HepG2 (cell line): ENCODE data around the gene ACSS2. TPM values are rescaled to one million over a fixed set of nuclear protein-coding genes. Genes with fewer than 3 reads are reported as not detected.

Experiments used
- AGO1 ChIP-seq: fragments of 200-400 bp; formaldehyde crosslinking; IDR thresholded peaks from 2 replicates; pipeline ENCODE4 v1.6.1; 2017; ENCODE audit warnings: mild to moderate bottlenecking, low read depth, low read length, moderate library complexity; ENCODE audit not compliant: poor library complexity, severe bottlenecking
- ATM ChIP-seq: fragments of 450-650 bp; IDR thresholded peaks from 2 replicates; pipeline ENCODE4 v1.7.1; 2017; ENCODE audit warnings: mild to moderate bottlenecking, borderline replicate concordance
- CHD2 ChIP-seq: IDR thresholded peaks from 2 replicates; pipeline ENCODE4 v1.6.1; 2011; ENCODE audit warnings: low read depth, low read length, improper control_type of control experiment
- KLF12 ChIP-seq: sonication (generic); formaldehyde crosslinking; IDR thresholded peaks from 2 replicates; pipeline ENCODE4 v1.4.0; 2020; ENCODE audit warnings: missing genetic modification reagents, borderline replicate concordance
- NCOA5 ChIP-seq: sonication (generic); formaldehyde crosslinking; IDR thresholded peaks from 2 replicates; pipeline ENCODE4 v1.4.0; 2020; ENCODE audit warnings: missing genetic modification reagents
- SOX6 ChIP-seq, 2 experiments: fragments of 450-650 bp in 1 of 2; sonication (generic) in 1 of 2; formaldehyde crosslinking in 1 of 2; IDR thresholded peaks; 2 replicates each; pipeline versions ENCODE4 v1.4.0 to v1.6.1; 2017 to 2020; ENCODE audit warnings: antibody characterized with exemption in 1 of 2, mild to moderate bottlenecking in 1 of 2, missing genetic modification reagents in 1 of 2
- ZBTB38 ChIP-seq: sonication (generic); formaldehyde crosslinking; IDR thresholded peaks from 2 replicates; pipeline ENCODE4 v1.5.1; 2020; ENCODE audit warnings: mild to moderate bottlenecking, missing genetic modification reagents
- ZFP36 ChIP-seq: fragments of 150-350 bp; IDR thresholded peaks from 2 replicates; pipeline ENCODE4 v1.6.1; 2018; ENCODE audit warnings: borderline replicate concordance, low read length, low read depth; ENCODE audit not compliant: partially characterized antibody
- ZNF232 ChIP-seq: sonication (generic); formaldehyde crosslinking; IDR thresholded peaks from 2 replicates; pipeline ENCODE4 v1.4.0; 2020; ENCODE audit warnings: missing genetic modification reagents, borderline replicate concordance
- ZNF253 ChIP-seq: sonication (generic); formaldehyde crosslinking; IDR thresholded peaks from 2 replicates; pipeline ENCODE4 v1.8.0; 2022; ENCODE audit warnings: mild to moderate bottlenecking, missing genetic modification reagents, borderline replicate concordance
- ZNF296 ChIP-seq: sonication (generic); formaldehyde crosslinking; conservative IDR thresholded peaks from 2 replicates; pipeline ENCODE4 v1.5.0; 2020; ENCODE audit warnings: mild to moderate bottlenecking, missing genetic modification reagents
- polyA plus RNA-seq, 8 experiments: library from polyadenylated mRNA; depleted of rRNA in 3 of 8; stranded (reverse) in 7 of 8; unstranded in 1 of 8; fragments of >200 nt; fragmentation: Illumina TruSeq in 4 of 8; extraction: Trizol in 4 of 8; gene quantifications; 2 replicates each; pipeline versions ENCODE4 v1.2.1 to v1.2.3, GENCODE V29; 2011 to 2016; ENCODE audit warnings: low read depth in 4 of 8, missing spikeins in 1 of 8, mixed read lengths in 1 of 8; ENCODE audit not compliant: insufficient read depth in 1 of 8
- total RNA-seq, 5 experiments: library from RNA; depleted of rRNA; stranded (reverse); fragments of >200 nt; fragmentation: Illumina TruSeq; extraction: Trizol; gene quantifications; 2 replicates each; pipeline ENCODE4 v1.2.3, GENCODE V29; 2016; ENCODE audit warnings: low read depth in 1 of 5
- TF ChIP-seq, protein P1 (sequence below): sonication (generic); formaldehyde crosslinking; IDR thresholded peaks from 2 replicates; pipeline ENCODE4 v1.4.0; 2020; ENCODE audit warnings: missing genetic modification reagents, borderline replicate concordance
- TF ChIP-seq, protein P2 (sequence below), 2 experiments: fragments of 450-650 bp in 1 of 2; sonication (generic) in 1 of 2; formaldehyde crosslinking in 1 of 2; IDR thresholded peaks; 2 replicates each; pipeline versions ENCODE4 v1.6.1 to v1.8.0; 2016 to 2022; ENCODE audit warnings: antibody characterized with exemption in 1 of 2, mild to moderate bottlenecking in 1 of 2, missing genetic modification reagents in 1 of 2
- TF ChIP-seq, protein P3 (sequence below): sonication (generic); formaldehyde crosslinking; conservative IDR thresholded peaks from 2 replicates; pipeline ENCODE4 v1.8.1; 2023; ENCODE audit warnings: missing genetic modification reagents

ACSS2 gene
- total and polyA plus RNA-seq, 2 of the 13 experiments (the other 11 are each of a cell fraction or from before 2014, with no cell fraction given) = 72.8 to 89.7 TPM

DNA sequence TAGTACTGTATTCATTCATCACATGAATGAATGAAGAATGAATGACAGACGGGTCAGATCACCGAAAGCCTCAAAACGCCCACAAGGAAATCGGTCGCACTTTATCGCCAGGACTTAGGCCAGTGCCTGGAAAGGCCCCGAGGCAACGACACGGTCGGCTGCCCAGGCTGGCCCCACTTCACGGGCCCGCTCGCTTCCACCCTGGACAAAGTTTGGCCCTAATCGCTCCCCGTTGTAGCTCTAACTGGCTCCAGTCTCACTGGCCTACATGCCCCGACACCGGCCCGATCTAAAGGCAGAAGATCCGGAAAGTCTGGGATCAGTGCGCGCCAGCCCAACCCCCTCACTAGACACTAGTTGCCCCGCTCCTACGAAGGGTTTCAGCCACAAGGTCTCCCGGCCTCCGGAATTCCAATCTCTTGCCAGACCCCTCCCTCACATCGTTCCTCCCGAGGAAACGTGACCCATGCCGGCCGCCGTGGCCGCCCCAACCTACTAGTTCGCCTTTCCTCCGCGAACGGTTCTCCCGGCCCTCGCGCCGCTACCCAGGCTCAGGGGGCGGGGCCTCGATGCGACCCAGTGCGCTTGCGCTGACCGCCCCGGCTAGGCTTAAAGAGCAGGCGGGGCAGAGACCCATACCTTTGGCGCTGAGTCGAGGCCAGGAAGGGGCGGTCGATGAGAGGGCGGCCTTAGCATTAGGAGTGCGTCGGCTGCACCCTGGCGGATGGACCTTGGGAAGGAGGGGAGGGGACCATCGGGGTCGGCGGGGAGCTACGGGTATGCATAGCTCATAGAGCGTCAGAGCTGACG lies 79.0 kb downstream of the ACSS2 start, which contains the start of the genes GSS and MYH7B (continued):
- TF ChIP-seq, protein P1, sequence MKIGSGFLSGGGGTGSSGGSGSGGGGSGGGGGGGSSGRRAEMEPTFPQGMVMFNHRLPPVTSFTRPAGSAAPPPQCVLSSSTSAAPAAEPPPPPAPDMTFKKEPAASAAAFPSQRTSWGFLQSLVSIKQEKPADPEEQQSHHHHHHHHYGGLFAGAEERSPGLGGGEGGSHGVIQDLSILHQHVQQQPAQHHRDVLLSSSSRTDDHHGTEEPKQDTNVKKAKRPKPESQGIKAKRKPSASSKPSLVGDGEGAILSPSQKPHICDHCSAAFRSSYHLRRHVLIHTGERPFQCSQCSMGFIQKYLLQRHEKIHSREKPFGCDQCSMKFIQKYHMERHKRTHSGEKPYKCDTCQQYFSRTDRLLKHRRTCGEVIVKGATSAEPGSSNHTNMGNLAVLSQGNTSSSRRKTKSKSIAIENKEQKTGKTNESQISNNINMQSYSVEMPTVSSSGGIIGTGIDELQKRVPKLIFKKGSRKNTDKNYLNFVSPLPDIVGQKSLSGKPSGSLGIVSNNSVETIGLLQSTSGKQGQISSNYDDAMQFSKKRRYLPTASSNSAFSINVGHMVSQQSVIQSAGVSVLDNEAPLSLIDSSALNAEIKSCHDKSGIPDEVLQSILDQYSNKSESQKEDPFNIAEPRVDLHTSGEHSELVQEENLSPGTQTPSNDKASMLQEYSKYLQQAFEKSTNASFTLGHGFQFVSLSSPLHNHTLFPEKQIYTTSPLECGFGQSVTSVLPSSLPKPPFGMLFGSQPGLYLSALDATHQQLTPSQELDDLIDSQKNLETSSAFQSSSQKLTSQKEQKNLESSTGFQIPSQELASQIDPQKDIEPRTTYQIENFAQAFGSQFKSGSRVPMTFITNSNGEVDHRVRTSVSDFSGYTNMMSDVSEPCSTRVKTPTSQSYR (CRISPR knock-in tag) = peak; percentile 52; the same call in 1 of the 2 replicates
- TF ChIP-seq, protein P2, sequence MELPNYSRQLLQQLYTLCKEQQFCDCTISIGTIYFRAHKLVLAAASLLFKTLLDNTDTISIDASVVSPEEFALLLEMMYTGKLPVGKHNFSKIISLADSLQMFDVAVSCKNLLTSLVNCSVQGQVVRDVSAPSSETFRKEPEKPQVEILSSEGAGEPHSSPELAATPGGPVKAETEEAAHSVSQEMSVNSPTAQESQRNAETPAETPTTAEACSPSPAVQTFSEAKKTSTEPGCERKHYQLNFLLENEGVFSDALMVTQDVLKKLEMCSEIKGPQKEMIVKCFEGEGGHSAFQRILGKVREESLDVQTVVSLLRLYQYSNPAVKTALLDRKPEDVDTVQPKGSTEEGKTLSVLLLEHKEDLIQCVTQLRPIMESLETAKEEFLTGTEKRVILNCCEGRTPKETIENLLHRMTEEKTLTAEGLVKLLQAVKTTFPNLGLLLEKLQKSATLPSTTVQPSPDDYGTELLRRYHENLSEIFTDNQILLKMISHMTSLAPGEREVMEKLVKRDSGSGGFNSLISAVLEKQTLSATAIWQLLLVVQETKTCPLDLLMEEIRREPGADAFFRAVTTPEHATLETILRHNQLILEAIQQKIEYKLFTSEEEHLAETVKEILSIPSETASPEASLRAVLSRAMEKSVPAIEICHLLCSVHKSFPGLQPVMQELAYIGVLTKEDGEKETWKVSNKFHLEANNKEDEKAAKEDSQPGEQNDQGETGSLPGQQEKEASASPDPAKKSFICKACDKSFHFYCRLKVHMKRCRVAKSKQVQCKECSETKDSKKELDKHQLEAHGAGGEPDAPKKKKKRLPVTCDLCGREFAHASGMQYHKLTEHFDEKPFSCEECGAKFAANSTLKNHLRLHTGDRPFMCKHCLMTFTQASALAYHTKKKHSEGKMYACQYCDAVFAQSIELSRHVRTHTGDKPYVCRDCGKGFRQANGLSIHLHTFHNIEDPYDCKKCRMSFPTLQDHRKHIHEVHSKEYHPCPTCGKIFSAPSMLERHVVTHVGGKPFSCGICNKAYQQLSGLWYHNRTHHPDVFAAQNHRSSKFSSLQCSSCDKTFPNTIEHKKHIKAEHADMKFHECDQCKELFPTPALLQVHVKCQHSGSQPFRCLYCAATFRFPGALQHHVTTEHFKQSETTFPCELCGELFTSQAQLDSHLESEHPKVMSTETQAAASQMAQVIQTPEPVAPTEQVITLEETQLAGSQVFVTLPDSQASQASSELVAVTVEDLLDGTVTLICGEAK (IDR thresholded peaks at IDR 0.05) = no peak
- TF ChIP-seq, protein P2 (CRISPR knock-in tag; IDR thresholded peaks at IDR 0.05) = peak; percentile 92
- TF ChIP-seq SOX6 (IDR thresholded peaks at IDR 0.05) (no peak), SOX6 (CRISPR knock-in tag; IDR thresholded peaks at IDR 0.05) (peak; percentile 78), ZNF232 (CRISPR knock-in tag) (peak; percentile 93; the same call in 1 of the 2 replicates), ZNF296 (CRISPR knock-in tag) (peak; percentile 85; the same call in 1 of the 2 replicates), CHD2 (peak; percentile 82), NCOA5 (CRISPR knock-in tag) (no peak), ZNF253 (CRISPR knock-in tag) (peak; percentile 91; the same call in 1 of the 2 replicates), ZFP36 (no peak), AGO1 (peak; percentile 73), ATM (no peak), KLF12 (CRISPR knock-in tag) (peak; percentile 87; the same call in 1 of the 2 replicates), ZBTB38 (CRISPR knock-in tag) (peak; percentile 96)
- TF ChIP-seq, protein P3, sequence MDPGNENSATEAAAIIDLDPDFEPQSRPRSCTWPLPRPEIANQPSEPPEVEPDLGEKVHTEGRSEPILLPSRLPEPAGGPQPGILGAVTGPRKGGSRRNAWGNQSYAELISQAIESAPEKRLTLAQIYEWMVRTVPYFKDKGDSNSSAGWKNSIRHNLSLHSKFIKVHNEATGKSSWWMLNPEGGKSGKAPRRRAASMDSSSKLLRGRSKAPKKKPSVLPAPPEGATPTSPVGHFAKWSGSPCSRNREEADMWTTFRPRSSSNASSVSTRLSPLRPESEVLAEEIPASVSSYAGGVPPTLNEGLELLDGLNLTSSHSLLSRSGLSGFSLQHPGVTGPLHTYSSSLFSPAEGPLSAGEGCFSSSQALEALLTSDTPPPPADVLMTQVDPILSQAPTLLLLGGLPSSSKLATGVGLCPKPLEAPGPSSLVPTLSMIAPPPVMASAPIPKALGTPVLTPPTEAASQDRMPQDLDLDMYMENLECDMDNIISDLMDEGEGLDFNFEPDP (CRISPR knock-in tag) = peak; percentile 95; the same call in 1 of the 2 replicates
